ENCODE results near the gene TMEM229B. TPM values are rescaled to one million over a fixed set of nuclear protein-coding genes. Genes with fewer than 3 reads are reported as not detected.

The TMEM229B gene
- total RNA-seq, 1 donor from 2014 or later = 1.4 TPM

DNA sequence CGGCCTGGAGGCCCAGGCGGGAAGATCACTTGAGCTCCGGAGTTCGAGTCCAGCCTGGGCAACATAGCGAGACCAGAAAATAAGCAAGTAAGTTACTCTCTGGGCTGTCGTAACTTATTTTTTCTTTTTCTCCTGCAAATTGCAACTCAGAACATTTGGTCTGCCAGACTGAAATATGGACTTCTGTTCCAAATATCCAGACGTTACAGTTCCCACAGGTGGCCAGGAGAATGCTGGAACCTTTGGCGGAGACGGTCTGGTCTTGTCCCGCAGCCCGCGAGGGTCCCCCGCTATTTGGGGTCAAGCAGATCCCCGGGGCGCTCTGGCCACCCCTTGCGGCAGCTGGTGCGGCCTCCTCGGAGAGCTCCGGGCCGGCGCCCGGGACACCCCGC lies 44.1 kb upstream of the TMEM229B start:
- TF ChIP-seq, protein P1, sequence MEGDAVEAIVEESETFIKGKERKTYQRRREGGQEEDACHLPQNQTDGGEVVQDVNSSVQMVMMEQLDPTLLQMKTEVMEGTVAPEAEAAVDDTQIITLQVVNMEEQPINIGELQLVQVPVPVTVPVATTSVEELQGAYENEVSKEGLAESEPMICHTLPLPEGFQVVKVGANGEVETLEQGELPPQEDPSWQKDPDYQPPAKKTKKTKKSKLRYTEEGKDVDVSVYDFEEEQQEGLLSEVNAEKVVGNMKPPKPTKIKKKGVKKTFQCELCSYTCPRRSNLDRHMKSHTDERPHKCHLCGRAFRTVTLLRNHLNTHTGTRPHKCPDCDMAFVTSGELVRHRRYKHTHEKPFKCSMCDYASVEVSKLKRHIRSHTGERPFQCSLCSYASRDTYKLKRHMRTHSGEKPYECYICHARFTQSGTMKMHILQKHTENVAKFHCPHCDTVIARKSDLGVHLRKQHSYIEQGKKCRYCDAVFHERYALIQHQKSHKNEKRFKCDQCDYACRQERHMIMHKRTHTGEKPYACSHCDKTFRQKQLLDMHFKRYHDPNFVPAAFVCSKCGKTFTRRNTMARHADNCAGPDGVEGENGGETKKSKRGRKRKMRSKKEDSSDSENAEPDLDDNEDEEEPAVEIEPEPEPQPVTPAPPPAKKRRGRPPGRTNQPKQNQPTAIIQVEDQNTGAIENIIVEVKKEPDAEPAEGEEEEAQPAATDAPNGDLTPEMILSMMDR (IDR thresholded peaks at IDR 0.05; ENCODE audit: borderline replicate concordance) = no peak
- no peaks in the 10 kb centered on the region for H3K36me3 ChIP-seq

DNA sequence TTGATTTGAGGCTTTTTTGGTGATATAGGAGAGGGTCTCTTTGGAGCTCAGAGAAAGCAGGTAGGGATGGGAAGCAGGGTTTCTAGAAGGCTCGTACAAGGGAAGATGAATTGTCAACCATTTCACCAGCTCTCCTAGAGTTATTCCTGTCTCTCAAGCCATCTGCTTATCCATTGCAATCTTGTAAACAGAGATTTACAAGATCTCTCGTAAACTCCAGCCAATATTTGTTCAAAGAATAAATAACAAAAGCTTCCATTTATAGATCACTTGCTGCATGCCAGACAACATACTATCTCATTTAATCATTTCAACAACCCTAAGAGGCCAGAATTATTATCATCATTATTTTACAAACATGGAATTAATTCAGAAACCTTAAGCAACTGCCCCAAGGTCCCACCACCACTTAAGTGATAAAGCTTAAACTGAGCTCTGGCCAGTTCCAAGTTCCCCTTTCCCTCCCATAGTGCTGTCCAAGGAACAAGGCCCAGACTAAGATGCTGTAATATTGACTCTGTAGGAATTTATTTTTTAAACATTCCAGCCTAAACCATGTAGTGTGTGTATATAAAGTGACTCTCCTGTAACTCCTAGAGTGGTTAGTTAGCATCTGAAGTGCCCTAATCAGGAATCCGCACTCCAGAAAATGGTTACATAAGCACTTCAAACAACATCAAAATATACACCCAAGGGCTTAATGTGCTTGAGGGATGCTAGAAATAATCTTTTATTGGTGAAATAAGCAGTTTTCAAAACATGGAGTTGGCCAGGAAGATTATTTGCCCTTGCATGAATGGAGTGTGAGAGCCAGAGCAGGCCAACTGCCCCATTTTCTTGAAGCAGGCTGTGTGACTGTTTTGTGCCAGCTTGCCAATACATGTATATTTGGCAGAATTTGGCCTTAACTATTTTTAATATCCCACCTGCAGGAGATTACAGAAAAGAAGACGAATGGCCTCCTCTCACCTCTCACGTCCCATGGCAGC lies 41.7 kb upstream of the TMEM229B start:
- peaks cover 12% of the 10 kb centered on the region for H3K27me3 ChIP-seq (ENCODE audit: low read depth)
- no peak for DNase-seq
- H3K36me3 ChIP-seq = no peaks in the 10 kb centered on the region
- H3K9me3 ChIP-seq (replicated peaks) = no peaks in the 10 kb centered on the region
- intact Hi-C loops (cut with micrococcal nuclease) = no loop called here
- H3K27ac ChIP-seq (replicated peaks) = no peak overlapping the region
- TF ChIP-seq, protein P1 (IDR thresholded peaks at IDR 0.05; ENCODE audit: borderline replicate concordance) = no peak
- H3K4me3 ChIP-seq = no peak overlapping the region
- H3K4me1 ChIP-seq = peaks cover 14% of the 10 kb centered on the region

More for the DNA sequence above, 44.1 kb upstream of the TMEM229B start:
- intact Hi-C loops (cut with micrococcal nuclease) = no loop called here
- Histone ChIP-seq H3K9me3 (replicated peaks) (no peaks in the 10 kb centered on the region), H3K4me3 (peak overlapping the region; percentile 72), H3K4me1 (peaks cover 14% of the 10 kb centered on the region), H3K27me3 (ENCODE audit: low read depth) (no peaks in the 10 kb centered on the region), H3K27ac (replicated peaks) (peak overlapping the region; percentile 68)
- DNase-seq = no peak

DNA sequence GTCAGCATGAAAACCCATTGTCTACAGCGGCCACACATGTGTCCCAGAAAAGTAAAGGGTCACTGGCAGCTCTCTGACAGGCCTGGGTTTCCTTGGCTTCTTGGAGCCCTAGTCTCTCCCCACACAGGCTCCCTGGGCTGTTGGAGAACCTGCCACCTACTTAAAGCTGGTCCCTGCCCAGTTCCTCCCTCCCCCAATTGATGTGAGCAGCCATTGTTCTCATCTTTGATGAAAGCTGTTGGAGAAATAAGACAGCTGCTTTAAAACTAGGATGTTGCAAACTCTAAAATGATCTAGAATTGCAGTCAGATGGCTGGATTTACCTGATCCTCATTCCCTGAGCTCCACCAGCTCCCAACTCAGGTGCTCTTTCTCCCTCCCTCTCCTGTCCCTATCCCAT lies 39.8 kb upstream of the TMEM229B start:
- no peak overlapping the region for H3K4me3 ChIP-seq
- H3K27me3 ChIP-seq (ENCODE audit: low read depth) = peaks cover 28% of the 10 kb centered on the region
- H3K9me3 ChIP-seq (replicated peaks) = no peaks in the 10 kb centered on the region
- peaks cover 17% of the 10 kb centered on the region for H3K4me1 ChIP-seq
- DNase-seq = no peak
- H3K27ac ChIP-seq (replicated peaks) = no peak overlapping the region
- no peaks in the 10 kb centered on the region for H3K36me3 ChIP-seq
- intact Hi-C loops (cut with micrococcal nuclease) = no loop called here
- TF ChIP-seq, protein P1 (IDR thresholded peaks at IDR 0.05; ENCODE audit: borderline replicate concordance) = no peak

DNA sequence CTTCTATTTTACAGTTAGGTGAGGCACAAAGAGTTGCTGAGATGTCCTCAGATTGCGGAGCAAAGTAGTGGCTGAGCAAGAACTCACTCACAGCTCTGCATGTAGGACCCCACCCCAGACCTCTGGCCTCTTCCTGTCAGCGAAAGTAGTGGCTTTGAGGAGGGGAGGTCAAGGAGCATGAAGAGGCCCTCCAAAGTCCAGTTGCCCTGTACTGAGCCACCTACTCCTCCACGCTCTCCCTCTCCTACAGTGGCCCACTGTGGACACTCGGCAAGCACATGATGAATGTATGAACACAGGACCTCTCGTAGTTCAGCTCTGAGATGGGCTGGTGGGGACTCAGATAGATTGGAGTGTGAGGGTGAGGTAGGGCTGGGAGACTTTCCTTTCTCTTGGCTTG lies 39.2 kb upstream of the TMEM229B start:
- H3K4me3 ChIP-seq = no peak overlapping the region
- intact Hi-C loops (cut with micrococcal nuclease) = no loop called here
- no peaks in the 10 kb centered on the region for H3K9me3 ChIP-seq (replicated peaks)
- DNase-seq = no peak
- peaks cover 17% of the 10 kb centered on the region for H3K4me1 ChIP-seq
- TF ChIP-seq, protein P1 (IDR thresholded peaks at IDR 0.05; ENCODE audit: borderline replicate concordance) = no peak
- no peaks in the 10 kb centered on the region for H3K36me3 ChIP-seq
- peaks cover 33% of the 10 kb centered on the region for H3K27me3 ChIP-seq (ENCODE audit: low read depth)
- no peak overlapping the region for H3K27ac ChIP-seq (replicated peaks)

DNA sequence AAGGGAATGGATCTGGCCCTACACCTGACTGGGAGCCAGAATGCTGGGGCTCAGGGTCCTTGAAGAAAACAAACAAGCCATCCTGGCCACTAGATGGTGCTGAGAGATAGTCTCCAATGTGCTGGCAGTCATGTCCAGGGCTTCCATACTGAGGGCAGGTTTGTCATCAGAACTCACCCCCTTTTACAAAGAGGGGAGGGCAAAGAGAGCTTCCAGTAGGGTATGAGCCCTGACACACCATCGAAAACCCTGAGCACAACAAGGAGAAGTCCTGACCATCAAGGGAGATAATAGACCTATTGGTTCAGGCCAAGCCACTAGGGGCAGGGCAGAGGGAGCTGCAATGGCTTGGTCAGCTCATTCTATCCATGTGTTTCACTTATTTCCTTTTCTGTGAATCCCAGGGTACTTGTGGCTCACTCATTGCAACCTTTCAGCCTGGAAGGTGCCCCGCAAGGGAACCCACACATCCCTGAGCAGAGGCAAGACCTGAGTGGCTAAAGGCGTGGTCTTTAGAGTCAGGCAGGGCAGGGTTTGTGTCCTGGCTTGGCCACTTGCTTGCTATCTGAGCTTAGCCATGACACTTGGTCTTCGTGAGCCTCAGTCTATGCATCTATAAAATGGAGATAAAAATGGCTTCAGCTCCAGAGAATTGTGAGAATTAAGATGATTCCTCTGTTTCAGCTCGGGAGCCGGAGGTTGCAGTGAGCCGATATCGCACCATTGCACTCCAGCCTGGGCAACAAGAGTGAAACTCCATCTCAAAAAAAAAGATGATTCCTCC lies 38.3 kb upstream of the TMEM229B start:
- Histone ChIP-seq H3K4me3 (no peak overlapping the region), H3K27ac (replicated peaks) (no peak overlapping the region), H3K9me3 (replicated peaks) (no peaks in the 10 kb centered on the region), H3K27me3 (ENCODE audit: low read depth) (peaks cover 42% of the 10 kb centered on the region), H3K36me3 (no peaks in the 10 kb centered on the region), H3K4me1 (peaks cover 21% of the 10 kb centered on the region)
- TF ChIP-seq, protein P1 (IDR thresholded peaks at IDR 0.05; ENCODE audit: borderline replicate concordance) = peak; percentile 70
- DNase-seq = no peak
- intact Hi-C loops (cut with micrococcal nuclease) = no loop called here

Data from left ventricle myocardium inferior (tissue), 1 donor.